Ishikawa (cell line): ENCODE measurements around the gene NBAS.

Experiments
- CEBPB ChIP-seq: IDR thresholded peaks from 2 replicates; pipeline ENCODE4 v1.6.1; 2012
- CREB1 ChIP-seq: IDR thresholded peaks from 2 replicates; pipeline ENCODE4 v1.6.1; 2012; ENCODE audit warnings: low read depth
- EGR1 ChIP-seq: IDR thresholded peaks from 2 replicates; pipeline ENCODE4 v1.6.1; 2012
- EP300 ChIP-seq: IDR thresholded peaks from 2 replicates; pipeline ENCODE4 v1.6.1; 2012; ENCODE audit warnings: borderline replicate concordance
- FOXM1 ChIP-seq: IDR thresholded peaks from 2 replicates; pipeline ENCODE4 v1.6.1; 2012; ENCODE audit warnings: low read depth, borderline replicate concordance
- NFIC ChIP-seq: IDR thresholded peaks from 2 replicates; pipeline ENCODE4 v1.6.1; 2012
- RAD21 ChIP-seq: IDR thresholded peaks from 2 replicates; pipeline ENCODE4 v1.6.1; 2012; ENCODE audit warnings: low read depth
- REST ChIP-seq: IDR thresholded peaks from 2 replicates; pipeline ENCODE4 v1.6.1; 2012; ENCODE audit warnings: low read depth, mild to moderate bottlenecking
- TAF1 ChIP-seq: IDR thresholded peaks from 2 replicates; pipeline ENCODE4 v1.6.1; 2012; ENCODE audit warnings: low read depth, mild to moderate bottlenecking
- TCF12 ChIP-seq: IDR thresholded peaks from 2 replicates; pipeline ENCODE4 v1.6.1; 2012; ENCODE audit warnings: low read depth
- TEAD4 ChIP-seq: IDR thresholded peaks from 2 replicates; pipeline ENCODE4 v1.6.1; 2012
- USF1 ChIP-seq: IDR thresholded peaks from 2 replicates; pipeline ENCODE4 v1.6.1; 2012
- YY1 ChIP-seq: IDR thresholded peaks from 2 replicates; pipeline ENCODE4 v1.6.1; 2012; ENCODE audit warnings: low read depth
- ZBTB7A ChIP-seq: IDR thresholded peaks from 2 replicates; pipeline ENCODE4 v1.6.1; 2012; ENCODE audit warnings: low read depth
- TF ChIP-seq, protein P1 (sequence below): IDR thresholded peaks from 2 replicates; pipeline ENCODE4 v1.6.1; 2012

NBAS gene

GRCh38 chr2:15596350-15596749, 35.2 kb upstream of the NBAS start:
- TF ChIP-seq ZBTB7A: no peak
- TF ChIP-seq CREB1: no peak
- TF ChIP-seq EP300: no peak

- TF ChIP-seq, protein P1, sequence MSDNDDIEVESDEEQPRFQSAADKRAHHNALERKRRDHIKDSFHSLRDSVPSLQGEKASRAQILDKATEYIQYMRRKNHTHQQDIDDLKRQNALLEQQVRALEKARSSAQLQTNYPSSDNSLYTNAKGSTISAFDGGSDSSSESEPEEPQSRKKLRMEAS: no peak
- TF ChIP-seq ZBTB7A (no peak), FOXM1 (no peak), REST (no peak), CREB1 (no peak), RAD21 (no peak), TCF12 (no peak), TEAD4 (no peak), TAF1 (no peak), EP300 (no peak), USF1 (no peak), EGR1 (no peak), YY1 (no peak), NFIC (no peak), CEBPB (no peak)
These were observed 34.8 kb upstream of the NBAS start for GRCh38 chr2:15595936-15596335.

DNA sequence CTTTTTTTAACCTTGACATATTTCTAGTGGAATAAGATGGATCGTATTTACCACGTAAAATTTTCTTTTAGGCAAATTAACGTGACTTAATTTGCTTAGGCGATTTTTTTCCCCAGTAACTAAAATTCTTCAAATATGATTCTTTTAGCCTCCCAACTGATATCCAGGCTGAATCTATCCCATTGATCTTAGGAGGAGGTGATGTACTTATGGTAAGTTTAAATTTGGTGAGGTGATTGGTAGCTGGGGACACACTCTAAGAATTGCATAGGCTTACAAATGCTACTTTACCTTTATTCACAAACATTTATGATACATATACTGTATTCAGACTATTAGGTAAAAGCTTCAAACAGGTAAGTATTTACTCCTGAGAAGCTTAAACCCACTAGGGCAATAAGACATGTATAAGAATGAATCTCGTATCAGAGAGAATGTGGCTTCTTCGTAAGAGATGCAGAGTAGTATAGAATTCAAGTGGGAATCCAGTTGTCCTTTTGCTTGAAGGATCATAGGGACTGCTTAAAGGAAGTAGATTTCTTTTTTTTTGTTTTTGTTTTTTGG, 34.3 kb upstream of the NBAS start:
- TF ChIP-seq CREB1 (no peak), USF1 (no peak), RAD21 (no peak), NFIC (no peak), EGR1 (no peak), YY1 (no peak), TAF1 (no peak), FOXM1 (no peak), CEBPB (no peak), TCF12 (no peak), EP300 (no peak), TEAD4 (no peak), ZBTB7A (no peak), REST (no peak)
- TF ChIP-seq, protein P1: no peak

GRCh38 chr2:15594291-15595256, 33.4 kb upstream of the NBAS start:
- no peak for TF ChIP-seq TAF1
- no peak for TF ChIP-seq USF1

DNA sequence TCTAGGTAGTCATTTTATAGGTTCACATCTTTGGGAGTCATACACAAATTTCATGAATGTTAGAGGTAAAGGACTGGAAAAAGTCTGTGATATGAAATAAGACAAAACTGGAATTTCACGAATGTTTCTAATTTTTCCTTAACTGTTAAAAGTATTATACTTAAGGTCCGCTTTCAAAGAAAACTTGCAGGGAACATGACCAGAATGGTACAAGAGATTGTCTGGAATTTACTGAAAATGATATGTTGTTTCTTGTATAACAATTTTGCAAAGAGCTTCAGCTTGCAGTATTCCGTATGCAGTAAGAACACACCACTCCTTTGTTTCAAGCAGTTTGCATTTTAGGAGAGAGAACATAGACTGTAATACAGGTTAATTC, 32.2 kb upstream of the NBAS start:
- TF ChIP-seq YY1: no peak
- TF ChIP-seq EGR1: no peak
- TF ChIP-seq ZBTB7A: no peak
- no peak for TF ChIP-seq CREB1
- TF ChIP-seq NFIC: no peak
- TF ChIP-seq TCF12: no peak
- no peak for TF ChIP-seq CEBPB
- TF ChIP-seq FOXM1: no peak
- TF ChIP-seq EP300: no peak
- TF ChIP-seq TEAD4: no peak
